Hepatocyte (in vitro differentiated cells): ENCODE measurements around the gene CD3G.

Experiments used
- EZH2 ChIP-seq: fragments of 200-600 bp; sonication (generic); IDR thresholded peaks from 2 replicates; pipeline ENCODE4 v1.6.1; 2016; ENCODE audit warnings: antibody characterized with exemption, mild to moderate bottlenecking, borderline replicate concordance
- EZH2phosphoT487 ChIP-seq: fragments of 200-600 bp; sonication (generic); IDR thresholded peaks from one replicate; pipeline ENCODE4 v1.6.1; 2018; ENCODE audit warnings: antibody characterized with exemption, mild to moderate bottlenecking, low read depth, moderate library complexity; ENCODE audit not compliant: unreplicated experiment, severe bottlenecking
- TF ChIP-seq, protein P1 (sequence below): fragments of 200-600 bp; sonication (generic); IDR thresholded peaks from 2 replicates; pipeline ENCODE4 v1.5.1; 2016; ENCODE audit warnings: antibody characterized with exemption, mild to moderate bottlenecking; ENCODE audit not compliant: poor library complexity

DNA sequence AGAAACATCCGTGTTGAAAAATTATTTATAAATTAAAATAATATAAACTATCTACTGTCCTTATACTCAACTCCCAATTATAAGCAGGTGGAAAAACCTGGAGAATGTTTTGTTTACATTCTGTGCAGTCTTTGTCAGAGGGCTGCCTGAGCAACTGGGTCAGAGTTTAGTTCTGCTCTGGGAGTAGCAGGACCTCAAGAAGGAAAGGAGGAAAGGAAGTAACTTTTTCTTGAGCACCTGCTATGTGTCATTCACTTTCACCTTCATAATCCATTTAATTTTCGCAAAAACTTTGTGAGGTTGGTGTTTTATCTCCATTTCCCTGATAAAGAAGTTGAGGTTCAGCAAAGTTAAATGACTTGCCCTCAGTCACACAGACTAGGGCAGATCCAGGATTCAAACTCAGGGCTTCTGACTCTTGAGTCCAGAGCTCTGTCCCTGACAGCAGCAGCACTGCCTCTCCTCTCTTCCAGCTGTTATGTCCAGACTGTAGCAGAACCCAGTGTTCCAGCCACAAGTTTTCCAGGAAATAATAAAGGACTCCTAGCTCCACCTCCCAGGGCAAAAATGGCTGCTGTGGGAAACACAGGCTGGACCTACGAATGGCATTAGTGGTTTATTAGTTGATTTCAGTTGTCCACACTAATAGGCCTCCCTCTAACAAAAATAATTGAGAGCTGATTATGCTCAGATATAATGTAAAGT lies 33.2 kb upstream of the CD3G start:
- TF ChIP-seq, protein P1, sequence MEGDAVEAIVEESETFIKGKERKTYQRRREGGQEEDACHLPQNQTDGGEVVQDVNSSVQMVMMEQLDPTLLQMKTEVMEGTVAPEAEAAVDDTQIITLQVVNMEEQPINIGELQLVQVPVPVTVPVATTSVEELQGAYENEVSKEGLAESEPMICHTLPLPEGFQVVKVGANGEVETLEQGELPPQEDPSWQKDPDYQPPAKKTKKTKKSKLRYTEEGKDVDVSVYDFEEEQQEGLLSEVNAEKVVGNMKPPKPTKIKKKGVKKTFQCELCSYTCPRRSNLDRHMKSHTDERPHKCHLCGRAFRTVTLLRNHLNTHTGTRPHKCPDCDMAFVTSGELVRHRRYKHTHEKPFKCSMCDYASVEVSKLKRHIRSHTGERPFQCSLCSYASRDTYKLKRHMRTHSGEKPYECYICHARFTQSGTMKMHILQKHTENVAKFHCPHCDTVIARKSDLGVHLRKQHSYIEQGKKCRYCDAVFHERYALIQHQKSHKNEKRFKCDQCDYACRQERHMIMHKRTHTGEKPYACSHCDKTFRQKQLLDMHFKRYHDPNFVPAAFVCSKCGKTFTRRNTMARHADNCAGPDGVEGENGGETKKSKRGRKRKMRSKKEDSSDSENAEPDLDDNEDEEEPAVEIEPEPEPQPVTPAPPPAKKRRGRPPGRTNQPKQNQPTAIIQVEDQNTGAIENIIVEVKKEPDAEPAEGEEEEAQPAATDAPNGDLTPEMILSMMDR: no peak
- TF ChIP-seq EZH2phosphoT487 (no peak), EZH2 (no peak)
